ENCODE results near the gene CTNNA3. TPM values are rescaled to one million over a fixed set of nuclear protein-coding genes. Genes with fewer than 3 reads are reported as not detected.

The CTNNA3 gene
- total RNA-seq, 4 donors from 2014 or later = 14.3 to 49.5 (median 24.2) TPM

GRCh38 chr10:66625709-66626590, 1070.0 kb downstream of the CTNNA3 start:
- no peaks in the 10 kb centered on the region for H3K36me3 ChIP-seq
- H3K4me1 ChIP-seq = no peaks in the 10 kb centered on the region
- ATAC-seq = no peak
- in situ Hi-C loops (cut with MboI; ENCODE audit: low sequenced_read_pairs in 4 of 4) (no loop called here), intact Hi-C loops (cut with DNase I; ENCODE audit: low total_unique reads) (no loop called here)
- no peaks in the 10 kb centered on the region for H3K9me3 ChIP-seq
- no peaks in the 10 kb centered on the region for H3K27me3 ChIP-seq
- no peak for TF ChIP-seq POLR2A (IDR thresholded peaks at IDR 0.05)
- TF ChIP-seq CTCF (IDR thresholded peaks at IDR 0.05 in 4 of 5, conservative IDR thresholded peaks at IDR 0.05 in 1 of 5) = no peak
- DNase-seq = no peak
- no peak overlapping the region for H3K4me3 ChIP-seq
- no peak overlapping the region for H3K27ac ChIP-seq

GRCh38 chr10:66622050-66622449, 1073.9 kb downstream of the CTNNA3 start:
- H3K36me3 ChIP-seq = no peaks in the 10 kb centered on the region
- no peak for DNase-seq
- H3K4me3 ChIP-seq = no peak overlapping the region
- TF ChIP-seq CTCF (IDR thresholded peaks at IDR 0.05 in 4 of 5, conservative IDR thresholded peaks at IDR 0.05 in 1 of 5) (no peak), POLR2A (IDR thresholded peaks at IDR 0.05) (no peak)
- in situ Hi-C loops (cut with MboI; ENCODE audit: low sequenced_read_pairs in 4 of 4) = no loop called here
- H3K27ac ChIP-seq = no peak overlapping the region
- ATAC-seq = no peak
- no peaks in the 10 kb centered on the region for H3K4me1 ChIP-seq
- no peaks in the 10 kb centered on the region for H3K27me3 ChIP-seq
- intact Hi-C loops (cut with DNase I; ENCODE audit: low total_unique reads) = no loop called here
- no peaks in the 10 kb centered on the region for H3K9me3 ChIP-seq

GRCh38 chr10:66604195-66604594, 1091.8 kb downstream of the CTNNA3 start:
- no peak overlapping the region for H3K27ac ChIP-seq
- in situ Hi-C loops (cut with MboI; ENCODE audit: low sequenced_read_pairs in 4 of 4) = no loop called here

GRCh38 chr10:66591865-66592264, 1104.1 kb downstream of the CTNNA3 start:
- H3K27ac ChIP-seq = no peak overlapping the region
- TF ChIP-seq POLR2A (IDR thresholded peaks at IDR 0.05) = no peak
- TF ChIP-seq CTCF (IDR thresholded peaks at IDR 0.05 in 4 of 5, conservative IDR thresholded peaks at IDR 0.05 in 1 of 5) = no peak
- in situ Hi-C loops (cut with MboI; ENCODE audit: low sequenced_read_pairs in 4 of 4) (no loop called here), intact Hi-C loops (cut with DNase I; ENCODE audit: low total_unique reads) (no loop called here)
- H3K36me3 ChIP-seq = no peaks in the 10 kb centered on the region
- H3K9me3 ChIP-seq = no peaks in the 10 kb centered on the region
- no peaks in the 10 kb centered on the region for H3K4me1 ChIP-seq
- DNase-seq (no peak), ATAC-seq (no peak)
- no peak overlapping the region for H3K4me3 ChIP-seq
- H3K27me3 ChIP-seq = no peaks in the 10 kb centered on the region

More at GRCh38 chr10:66604195-66604594, 1091.8 kb downstream of the CTNNA3 start:
- ATAC-seq (no peak), DNase-seq (no peak)
- Histone ChIP-seq H3K4me3 (no peak overlapping the region), H3K36me3 (no peaks in the 10 kb centered on the region), H3K27me3 (no peaks in the 10 kb centered on the region), H3K9me3 (no peaks in the 10 kb centered on the region), H3K4me1 (no peaks in the 10 kb centered on the region)
- TF ChIP-seq CTCF (IDR thresholded peaks at IDR 0.05 in 4 of 5, conservative IDR thresholded peaks at IDR 0.05 in 1 of 5) (no peak), POLR2A (IDR thresholded peaks at IDR 0.05) (no peak)
- intact Hi-C loops (cut with DNase I; ENCODE audit: low total_unique reads) = no loop called here
